ENCODE measurements around the gene ZNF148.
A peak's percentile ranks its signal among the peaks of the same experiment; 100 is the strongest.

Gene ZNF148

DNA sequence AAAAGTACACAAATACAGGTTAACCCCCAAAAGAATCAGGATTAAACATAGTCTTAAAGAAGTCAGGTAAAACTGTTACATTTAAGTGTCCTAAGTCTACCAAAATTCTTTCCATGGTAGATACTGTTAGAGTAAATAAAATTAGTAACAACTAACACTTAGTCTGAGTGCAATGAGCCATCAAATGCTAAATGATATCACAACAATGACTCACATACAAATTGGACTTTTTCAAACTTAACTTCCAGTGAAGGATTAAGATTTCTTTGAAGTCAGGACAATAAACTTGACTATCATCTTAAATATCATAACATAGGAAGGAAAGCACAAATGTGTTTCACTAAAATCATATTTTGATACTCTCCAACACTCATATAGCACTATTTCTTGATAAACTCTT lies 43.9 kb downstream of the ZNF148 start:
- TF ChIP-seq POLR2A (IDR thresholded peaks at IDR 0.05; ENCODE audit: low read length) = no peak
- no peak for TF ChIP-seq GATA1 (IDR thresholded peaks at IDR 0.05; ENCODE audit: low read depth, low read length)
- DNase-seq = no peak

DNA sequence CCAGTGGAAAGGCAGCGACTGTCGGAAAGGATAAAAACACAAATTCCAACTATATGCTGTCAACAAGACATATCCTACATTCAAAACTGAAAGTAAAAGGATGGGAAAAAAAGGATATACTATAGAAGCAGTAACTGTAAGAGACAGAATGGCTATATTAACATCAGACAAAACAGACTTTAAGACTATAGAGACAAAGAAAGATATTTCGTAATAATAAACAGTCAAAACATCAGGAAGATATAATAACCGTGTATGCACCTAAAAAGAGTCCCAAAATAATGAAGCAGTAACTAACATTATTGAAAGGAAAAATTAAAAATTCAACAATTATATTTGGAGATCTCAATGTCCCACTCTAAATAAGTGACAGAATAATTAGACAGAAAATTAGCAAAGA lies 48.2 kb downstream of the ZNF148 start:
- TF ChIP-seq GATA1 (IDR thresholded peaks at IDR 0.05; ENCODE audit: low read depth, low read length) (no peak), POLR2A (IDR thresholded peaks at IDR 0.05; ENCODE audit: low read length) (no peak)
- no peak for DNase-seq

- DNase-seq = no peak
- TF ChIP-seq POLR2A (IDR thresholded peaks at IDR 0.05; ENCODE audit: low read length) (no peak), GATA1 (IDR thresholded peaks at IDR 0.05; ENCODE audit: low read depth, low read length) (no peak)
These were observed 49.4 kb downstream of the ZNF148 start for GRCh38 chr3:125325746-125326145.

GRCh38 chr3:125324341-125324740 lies 50.8 kb downstream of the ZNF148 start:
- TF ChIP-seq POLR2A (IDR thresholded peaks at IDR 0.05; ENCODE audit: low read length) (no peak), GATA1 (IDR thresholded peaks at IDR 0.05; ENCODE audit: low read depth, low read length) (no peak)
- DNase-seq = no peak

GRCh38 chr3:125322917-125323316 lies 52.2 kb downstream of the ZNF148 start:
- no peak for TF ChIP-seq POLR2A (IDR thresholded peaks at IDR 0.05; ENCODE audit: low read length)
- TF ChIP-seq GATA1 (IDR thresholded peaks at IDR 0.05; ENCODE audit: low read depth, low read length) = no peak
- no peak for DNase-seq

- TF ChIP-seq POLR2A (IDR thresholded peaks at IDR 0.05; ENCODE audit: low read length) = no peak
- TF ChIP-seq GATA1 (IDR thresholded peaks at IDR 0.05; ENCODE audit: low read depth, low read length) = no peak
- DNase-seq = no peak
These were observed 53.0 kb downstream of the ZNF148 start for GRCh38 chr3:125322166-125322565.

DNA sequence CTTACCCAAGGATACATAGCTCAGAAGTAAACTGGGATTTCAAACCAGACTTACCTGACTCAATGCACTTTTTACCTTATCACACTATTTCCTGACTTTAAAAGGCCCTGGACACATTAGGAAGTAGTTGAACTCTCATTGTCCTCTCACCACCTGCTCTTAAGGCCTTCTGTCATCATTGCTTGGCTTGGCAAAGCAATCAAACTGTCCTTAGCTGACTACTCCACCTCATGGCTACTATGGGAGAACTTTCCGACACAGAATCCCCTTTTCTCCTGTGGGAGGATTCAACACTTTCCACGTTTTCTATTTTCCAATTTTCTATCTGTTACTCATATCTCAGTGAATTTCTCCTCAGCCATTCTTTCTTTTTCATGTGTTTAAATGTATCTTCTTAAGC lies 55.4 kb downstream of the ZNF148 start:
- DNase-seq = no peak
- no peak for TF ChIP-seq POLR2A (IDR thresholded peaks at IDR 0.05; ENCODE audit: low read length)
- no peak for TF ChIP-seq GATA1 (IDR thresholded peaks at IDR 0.05; ENCODE audit: low read depth, low read length)

GRCh38 chr3:125318871-125319270 lies 56.3 kb downstream of the ZNF148 start:
- TF ChIP-seq POLR2A (IDR thresholded peaks at IDR 0.05; ENCODE audit: low read length) (no peak), GATA1 (IDR thresholded peaks at IDR 0.05; ENCODE audit: low read depth, low read length) (no peak)
- no peak for DNase-seq

- DNase-seq = no peak
- no peak for TF ChIP-seq POLR2A (IDR thresholded peaks at IDR 0.05; ENCODE audit: low read length)
- TF ChIP-seq GATA1 (IDR thresholded peaks at IDR 0.05; ENCODE audit: low read depth, low read length) = no peak
These were observed 56.8 kb downstream of the ZNF148 start for GRCh38 chr3:125318167-125318865.

GRCh38 chr3:125317761-125318160 lies 57.4 kb downstream of the ZNF148 start:
- no peak for DNase-seq
- TF ChIP-seq POLR2A (IDR thresholded peaks at IDR 0.05; ENCODE audit: low read length) = no peak
- TF ChIP-seq GATA1 (IDR thresholded peaks at IDR 0.05; ENCODE audit: low read depth, low read length) = no peak

DNA sequence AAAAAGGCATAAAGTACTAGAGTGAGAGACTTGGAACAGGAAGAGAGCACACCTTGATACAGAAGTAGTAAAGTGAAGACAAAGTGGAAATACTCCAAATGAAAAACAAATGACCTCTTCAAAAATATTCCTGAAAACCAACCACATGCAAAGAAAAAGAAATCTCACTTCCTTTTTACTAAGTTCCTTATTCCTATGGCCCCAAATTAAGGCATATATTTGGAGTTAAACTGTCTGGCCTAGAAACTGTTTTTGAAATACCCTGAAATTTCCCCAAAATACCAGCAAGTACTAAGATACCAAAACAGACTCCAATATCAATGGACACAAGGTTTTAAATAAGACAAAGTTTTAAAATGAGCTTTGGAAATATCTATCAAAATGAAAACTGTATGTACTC lies 58.2 kb downstream of the ZNF148 start:
- TF ChIP-seq POLR2A (IDR thresholded peaks at IDR 0.05; ENCODE audit: low read length) = no peak
- no peak for TF ChIP-seq GATA1 (IDR thresholded peaks at IDR 0.05; ENCODE audit: low read depth, low read length)
- no peak for DNase-seq

- TF ChIP-seq GATA1 (IDR thresholded peaks at IDR 0.05; ENCODE audit: low read depth, low read length) (no peak), POLR2A (IDR thresholded peaks at IDR 0.05; ENCODE audit: low read length) (no peak)
- no peak for DNase-seq
These were observed 58.9 kb downstream of the ZNF148 start for GRCh38 chr3:125316246-125316645.

GRCh38 chr3:125313060-125313635 lies 62.0 kb downstream of the ZNF148 start:
- peak in 1 of 2 experiments; percentile 5 for DNase-seq
- no peak for TF ChIP-seq GATA1 (IDR thresholded peaks at IDR 0.05; ENCODE audit: low read depth, low read length)
- TF ChIP-seq POLR2A (IDR thresholded peaks at IDR 0.05; ENCODE audit: low read length) = no peak

GRCh38 chr3:125310623-125311081 lies 64.5 kb downstream of the ZNF148 start:
- TF ChIP-seq GATA1 (IDR thresholded peaks at IDR 0.05; ENCODE audit: low read depth, low read length) (no peak), POLR2A (IDR thresholded peaks at IDR 0.05; ENCODE audit: low read length) (no peak)
- DNase-seq = peak; percentile 24 to 27

- DNase-seq = no peak
These were observed 65.6 kb downstream of the ZNF148 start for GRCh38 chr3:125309476-125309875.

More at GRCh38 chr3:125309476-125309875, 65.6 kb downstream of the ZNF148 start:
- TF ChIP-seq GATA1 (IDR thresholded peaks at IDR 0.05; ENCODE audit: low read depth, low read length) (no peak), POLR2A (IDR thresholded peaks at IDR 0.05; ENCODE audit: low read length) (no peak)

Measured in erythroblast (primary cell).